Central memory CD4-positive, alpha-beta T cell (primary cell): ENCODE measurements around the gene DPP7.
"Not testable (repeated sequence)": the region's sequence is repeated elsewhere in the genome, so short reads cannot be mapped to it uniquely, and the experiment has no call there.

ENCODE experiments used
- DNase-seq: peaks from one replicate; pipeline ENCODE4 v3.0.0; 2022

Gene DPP7

GRCh38 chr9:137128862-137129455 is 14.4 kb upstream of the DPP7 start:
- DNase-seq = no peak

- no peak for DNase-seq
Measured at GRCh38 chr9:137128158-137128861, 13.8 kb upstream of the DPP7 start.

GRCh38 chr9:137127301-137128157 is 13.0 kb upstream of the DPP7 start:
- DNase-seq = peak; percentile 49

GRCh38 chr9:137126786-137127185 is 12.3 kb upstream of the DPP7 start:
- no peak for DNase-seq

GRCh38 chr9:137123952-137124462 is 9.5 kb upstream of the DPP7 start:
- DNase-seq = not testable (repeated sequence)

GRCh38 chr9:137123468-137123837 is 8.9 kb upstream of the DPP7 start:
- DNase-seq = no peak

- DNase-seq = not testable (repeated sequence)
Measured at GRCh38 chr9:137122796-137123467, 8.4 kb upstream of the DPP7 start.

- DNase-seq = not testable (repeated sequence)
Measured at GRCh38 chr9:137121927-137122795, 7.6 kb upstream of the DPP7 start.

GRCh38 chr9:137118092-137118603 is 3.6 kb upstream of the DPP7 start:
- DNase-seq = not testable (repeated sequence)

- DNase-seq = no peak
Measured at GRCh38 chr9:137117269-137117731, 2.8 kb upstream of the DPP7 start.

- DNase-seq = no peak
Measured at GRCh38 chr9:137116728-137117127, 2.2 kb upstream of the DPP7 start.

GRCh38 chr9:137116027-137116507 is 1.5 kb upstream of the DPP7 start:
- DNase-seq = no peak

- no peak for DNase-seq
Measured at GRCh38 chr9:137115394-137116026, 977 bp upstream of the DPP7 start.

GRCh38 chr9:137114220-137114612 is 317 bp downstream of the DPP7 start:
- no peak for DNase-seq

- DNase-seq = peak; percentile 21
Measured at GRCh38 chr9:137113385-137114159, 961 bp downstream of the DPP7 start.

GRCh38 chr9:137112564-137113384 is 1.8 kb downstream of the DPP7 start:
- DNase-seq = no peak

- DNase-seq = no peak
Measured at GRCh38 chr9:137111788-137112563, 2.6 kb downstream of the DPP7 start.
